Hypothalamus (tissue), 51 donors: ENCODE data around the gene VTI1A.
"Not testable (repeated sequence)": the region's sequence is repeated elsewhere in the genome, so short reads cannot be mapped to it uniquely, and the experiment has no call there.

Experiments
- DNase-seq, 51 donors: peaks; one replicate each; lab custom pipeline; 2025; lab: John Stamatoyannopoulos, UW

VTI1A gene

DNA sequence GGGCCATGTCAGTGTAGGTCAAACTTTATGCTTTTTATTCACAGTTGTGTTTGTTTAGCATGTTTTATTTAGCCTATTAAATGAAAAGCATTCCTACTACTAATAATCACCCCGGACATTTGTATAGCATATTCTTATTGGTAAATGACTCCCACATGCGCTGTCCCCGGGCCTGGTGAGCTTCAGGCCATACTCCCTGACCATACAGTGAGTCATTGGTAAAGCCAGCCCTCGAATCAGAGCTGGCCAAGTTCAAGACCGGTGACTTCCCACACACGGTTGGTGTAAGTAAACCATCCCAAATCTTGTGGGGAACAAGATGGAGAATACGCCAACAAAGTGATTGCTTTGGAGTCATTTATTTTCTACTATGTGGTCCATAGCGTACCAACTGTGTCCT lies 264.4 kb downstream of the VTI1A start:
- DNase-seq = no peak

- no peak for DNase-seq
These were observed 265.5 kb downstream of the VTI1A start for GRCh38 chr10:112712536-112712935.

GRCh38 chr10:112713411-112713810 lies 266.4 kb downstream of the VTI1A start:
- no peak for DNase-seq

- DNase-seq = no peak
These were observed 268.6 kb downstream of the VTI1A start for GRCh38 chr10:112715581-112715980.

DNA sequence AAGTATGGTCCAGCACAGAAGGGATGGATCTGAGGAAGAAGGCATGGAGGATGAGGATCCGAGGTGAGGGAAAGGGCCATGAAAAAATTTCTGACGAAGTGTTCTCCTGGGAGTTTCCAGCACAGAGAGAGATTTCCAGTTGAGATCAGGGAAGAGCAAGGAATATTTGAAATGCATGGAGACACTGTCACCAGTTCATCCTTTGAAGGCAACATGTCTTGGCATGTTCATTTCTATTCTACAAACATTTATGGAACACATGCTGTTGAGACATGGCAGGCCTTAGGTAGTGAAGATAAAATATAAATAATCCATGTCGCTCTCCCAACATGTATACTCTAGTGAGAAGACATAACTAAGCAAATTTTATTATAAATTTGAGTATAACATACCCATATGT lies 269.1 kb downstream of the VTI1A start:
- DNase-seq = no peak

DNA sequence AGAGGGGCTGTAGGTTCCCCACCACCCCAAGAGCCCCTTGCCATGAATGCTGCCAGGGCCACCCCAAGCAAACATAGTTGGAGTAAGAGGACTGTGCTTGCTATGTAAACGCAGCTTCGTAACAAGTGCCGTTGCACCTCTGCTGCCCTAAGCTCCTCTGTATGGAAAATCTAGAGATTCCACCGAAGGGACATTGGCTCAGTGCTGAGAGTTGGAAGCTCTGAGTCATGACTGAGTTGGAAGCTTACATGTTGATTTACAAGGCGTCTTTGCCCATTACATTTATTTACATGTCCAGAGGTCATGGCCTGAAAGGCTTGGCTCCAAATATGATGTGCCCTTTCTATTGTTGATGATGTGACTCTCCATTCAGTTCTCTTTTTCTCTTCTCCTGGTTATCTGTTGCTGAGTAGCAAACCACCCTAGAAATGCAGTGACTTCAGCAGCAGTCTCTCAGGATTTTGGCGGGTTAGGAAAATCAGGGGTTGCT lies 270.0 kb downstream of the VTI1A start:
- DNase-seq = no peak

- DNase-seq = no peak
These were observed 273.2 kb downstream of the VTI1A start for GRCh38 chr10:112720178-112720577.

- DNase-seq = peak in 6 of 51 donors; percentile 2 to 21 (median 12)
These were observed 274.2 kb downstream of the VTI1A start for GRCh38 chr10:112721080-112721698.

GRCh38 chr10:112722758-112723157 lies 275.7 kb downstream of the VTI1A start:
- DNase-seq = peak in 8 of 51 donors; percentile 4 to 22 (median 7)

DNA sequence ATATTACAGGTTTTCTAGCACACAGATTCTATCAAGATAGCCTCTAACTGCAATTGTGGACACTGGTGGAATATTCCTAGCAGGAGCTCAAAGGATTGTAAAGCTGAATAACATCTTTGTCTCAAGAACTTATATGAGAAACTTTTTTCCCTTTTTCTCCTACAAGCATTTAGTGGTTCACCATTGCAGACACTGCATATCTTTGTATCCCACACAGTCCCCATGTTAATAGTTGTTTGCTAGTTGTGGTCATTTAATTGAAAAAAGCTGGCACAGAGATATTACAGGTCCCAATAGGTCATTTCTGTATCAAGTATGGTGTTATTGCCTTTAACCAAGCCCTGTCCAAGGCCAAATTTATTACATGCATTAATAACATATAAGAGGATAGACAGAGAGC lies 276.9 kb downstream of the VTI1A start:
- no peak for DNase-seq

- DNase-seq = no peak
These were observed 277.5 kb downstream of the VTI1A start for GRCh38 chr10:112724404-112724991.

DNA sequence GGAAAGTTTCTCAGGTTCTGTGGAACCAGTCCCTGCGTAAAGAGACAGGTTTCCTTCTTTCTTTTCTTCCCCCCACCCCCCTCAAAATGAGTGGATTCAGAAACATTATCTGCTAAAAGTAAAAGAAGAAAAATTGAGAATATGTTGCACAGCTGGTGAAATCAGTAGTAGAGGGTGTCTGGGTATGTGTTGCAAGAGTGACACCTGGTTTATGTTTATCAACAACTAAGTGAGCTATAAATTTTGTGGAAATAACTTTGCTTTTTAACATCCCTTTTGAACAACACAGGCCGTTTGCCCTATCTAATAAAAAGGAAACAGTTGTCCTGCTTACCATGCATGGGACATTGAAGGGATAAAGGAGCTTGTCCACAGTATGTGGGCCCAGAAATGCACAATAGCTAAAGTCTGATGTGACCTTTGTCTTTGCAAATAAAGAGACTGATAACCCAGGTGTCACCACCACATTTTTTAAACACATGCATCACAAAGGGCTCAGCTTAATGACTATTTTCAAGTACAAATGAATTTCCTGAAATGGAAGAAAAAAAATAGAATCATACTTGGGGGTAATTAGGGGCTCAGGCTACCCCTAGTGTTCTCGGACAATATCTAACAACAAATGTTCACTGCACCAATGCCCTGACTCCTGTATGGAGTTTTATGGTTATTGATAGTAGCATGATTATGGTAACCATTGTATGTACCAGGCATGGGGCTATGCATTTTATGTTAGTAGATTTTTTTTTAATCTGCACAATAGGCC lies 281.3 kb downstream of the VTI1A start:
- no peak for DNase-seq

- no peak for DNase-seq
These were observed 282.0 kb downstream of the VTI1A start for GRCh38 chr10:112728997-112729396.

DNA sequence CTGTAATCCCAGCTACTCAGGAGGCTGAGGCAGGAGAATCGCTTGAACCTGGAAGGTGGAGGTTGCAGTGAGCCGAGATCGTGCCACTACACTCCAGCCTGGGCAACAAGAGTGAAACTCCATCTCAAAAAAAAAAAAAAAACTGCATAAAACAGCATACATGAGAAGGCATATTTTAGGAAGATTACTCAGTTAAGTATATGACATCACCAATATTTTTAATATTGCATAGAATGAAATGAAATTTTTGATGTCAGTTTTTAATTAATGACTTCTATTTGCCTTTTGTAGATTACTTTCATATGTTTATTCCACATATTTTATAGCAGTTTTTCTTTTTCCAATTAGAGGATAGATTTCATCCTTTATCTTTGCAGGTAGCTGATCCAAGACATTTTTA lies 284.4 kb downstream of the VTI1A start:
- not testable (repeated sequence) for DNase-seq

GRCh38 chr10:112732277-112732921 lies 285.4 kb downstream of the VTI1A start:
- DNase-seq = peak in 10 of 51 donors; percentile 1 to 28 (median 8)

DNA sequence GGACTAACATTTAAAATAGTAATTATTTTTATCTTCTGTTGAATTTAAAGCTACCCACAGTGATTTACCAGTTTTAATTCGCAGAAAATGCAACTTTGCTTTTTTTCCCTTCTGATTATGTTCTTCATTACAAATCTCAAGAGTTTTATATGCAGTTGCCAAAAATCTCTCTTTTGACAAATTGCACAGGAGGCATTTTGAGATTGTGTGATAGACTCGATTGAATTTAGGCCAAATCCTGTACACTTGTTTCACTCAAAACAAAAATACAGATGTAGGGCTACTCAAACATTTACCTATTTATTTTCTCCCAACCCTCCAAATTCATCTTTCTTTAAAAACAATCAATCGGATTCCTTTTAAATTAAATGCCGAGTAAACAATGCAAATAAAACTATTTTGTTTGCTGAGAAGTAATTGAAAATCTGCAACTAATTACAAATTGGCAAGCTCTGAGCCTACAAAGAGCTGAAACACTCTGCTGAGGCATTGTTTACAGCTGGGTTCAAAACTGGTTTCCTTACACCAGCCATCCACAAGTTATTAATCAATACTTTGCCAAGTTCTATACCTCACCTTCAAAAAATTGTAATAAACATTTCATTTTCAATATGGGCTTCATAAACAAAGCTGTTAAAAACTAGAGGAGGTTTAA lies 288.2 kb downstream of the VTI1A start:
- no peak for DNase-seq

GRCh38 chr10:112738606-112739591 lies 291.9 kb downstream of the VTI1A start:
- no peak for DNase-seq

- DNase-seq = no peak
These were observed 292.8 kb downstream of the VTI1A start for GRCh38 chr10:112739592-112740353.
